Measurements from ENCODE around the gene GKN1. TPM values are rescaled to one million over a fixed set of nuclear protein-coding genes. Genes with fewer than 3 reads are reported as not detected.
"Not testable (repeated sequence)": the region's sequence is repeated elsewhere in the genome, so short reads cannot be mapped to it uniquely, and the experiment has no call there.

Gene GKN1
- total RNA-seq, 1 experiment from 2014 or later, result not detected

- Histone ChIP-seq H3K27me3 (replicated peaks; ENCODE audit: insufficient read depth, low read depth, low read length, poor library complexity) (no peaks in the 10 kb centered on the region), H3K27ac (ENCODE audit: low read depth, low read length, poor library complexity, severe bottlenecking) (no peak overlapping the region), H3K36me3 (ENCODE audit: insufficient read depth, low read length, poor library complexity, severe bottlenecking) (no peaks in the 10 kb centered on the region), H3K4me3 (ENCODE audit: low read depth, low read length, poor library complexity, severe bottlenecking) (no peak overlapping the region), H3K9me3 (ENCODE audit: low read depth, low read length, poor library complexity, severe bottlenecking) (no peaks in the 10 kb centered on the region), H3K4me1 (ENCODE audit: insufficient read depth, low read length, poor library complexity, severe bottlenecking) (no peaks in the 10 kb centered on the region)
- no peak for DNase-seq (ENCODE audit: low spot score)
- TF ChIP-seq EZH2 (IDR thresholded peaks at IDR 0.05; ENCODE audit: borderline replicate concordance, low read depth, low read length, poor library complexity, severe bottlenecking), result no peak
- no peak for TF ChIP-seq CTCF (conservative IDR thresholded peaks at IDR 0.05; ENCODE audit: low read depth, low read length)
- ChIA-PET POLR2A (ENCODE audit: low non-redundant PET) (no interaction called here), CTCF (no interaction called here)
- intact Hi-C loops (cut with micrococcal nuclease; ENCODE audit: unreplicated experiment), result no loop called here
- BruUV-seq (replicated peaks), result no TSS peak
Observed at GRCh38 chr2:68951899-68952298, 22.5 kb upstream of the GKN1 start.

- CTCF ChIA-PET, result interaction anchor here (1.2 kb wide), 1 partner anchor 9 kb away, joined by 3 read pairs; no protein-coding TSS in a partner anchor
- Histone ChIP-seq H3K9me3 (ENCODE audit: low read depth, low read length, poor library complexity, severe bottlenecking) (no peaks in the 10 kb centered on the region), H3K36me3 (ENCODE audit: insufficient read depth, low read length, poor library complexity, severe bottlenecking) (no peaks in the 10 kb centered on the region), H3K27me3 (replicated peaks; ENCODE audit: insufficient read depth, low read depth, low read length, poor library complexity) (no peaks in the 10 kb centered on the region), H3K4me1 (ENCODE audit: insufficient read depth, low read length, poor library complexity, severe bottlenecking) (no peaks in the 10 kb centered on the region), H3K27ac (ENCODE audit: low read depth, low read length, poor library complexity, severe bottlenecking) (no peak within 1 kb of the TSS), H3K4me3 (ENCODE audit: low read depth, low read length, poor library complexity, severe bottlenecking) (no peak within 1 kb of the TSS)
- TF ChIP-seq EZH2 (IDR thresholded peaks at IDR 0.05; ENCODE audit: borderline replicate concordance, low read depth, low read length, poor library complexity, severe bottlenecking), result no peak
- TF ChIP-seq CTCF (conservative IDR thresholded peaks at IDR 0.05; ENCODE audit: low read depth, low read length), result no peak
- DNase-seq (ENCODE audit: low spot score), result no peak
- no TSS peak for BruUV-seq (replicated peaks)
- POLR2A ChIA-PET (ENCODE audit: low non-redundant PET), result interaction anchor here (0.6 kb wide), 1 partner anchor 890 kb away, joined by 3 read pairs; no protein-coding TSS in a partner anchor
- intact Hi-C loops (cut with micrococcal nuclease; ENCODE audit: unreplicated experiment), result no loop called here
Observed at GRCh38 chr2:68952887-68953521, 21.4 kb upstream of the GKN1 start, which contains the start of gene GKN2. Gene GKN2, minus strand, starts transcription at chr2:68952893. Its CDS starts 32 bp downstream, at chr2:68952861.

- POLR2A ChIA-PET (ENCODE audit: low non-redundant PET), result not testable (repeated sequence)
Observed at GRCh38 chr2:68955432-68955831, 19.0 kb upstream of the GKN1 start.

GRCh38 chr2:68959001-68959400 lies 15.4 kb upstream of the GKN1 start:
- H3K27me3 ChIP-seq (replicated peaks; ENCODE audit: insufficient read depth, low read depth, low read length, poor library complexity), result no peaks in the 10 kb centered on the region
- no peaks in the 10 kb centered on the region for H3K9me3 ChIP-seq (ENCODE audit: low read depth, low read length, poor library complexity, severe bottlenecking)
- TF ChIP-seq CTCF (conservative IDR thresholded peaks at IDR 0.05; ENCODE audit: low read depth, low read length) (no peak), EZH2 (IDR thresholded peaks at IDR 0.05; ENCODE audit: borderline replicate concordance, low read depth, low read length, poor library complexity, severe bottlenecking) (no peak)
- no peak for DNase-seq (ENCODE audit: low spot score)
- intact Hi-C loops (cut with micrococcal nuclease; ENCODE audit: unreplicated experiment), result no loop called here
- no peak overlapping the region for H3K27ac ChIP-seq (ENCODE audit: low read depth, low read length, poor library complexity, severe bottlenecking)
- no peak overlapping the region for H3K4me3 ChIP-seq (ENCODE audit: low read depth, low read length, poor library complexity, severe bottlenecking)
- POLR2A ChIA-PET (ENCODE audit: low non-redundant PET), result no interaction called here
- no peaks in the 10 kb centered on the region for H3K4me1 ChIP-seq (ENCODE audit: insufficient read depth, low read length, poor library complexity, severe bottlenecking)
- no peaks in the 10 kb centered on the region for H3K36me3 ChIP-seq (ENCODE audit: insufficient read depth, low read length, poor library complexity, severe bottlenecking)
- CTCF ChIA-PET, result no interaction called here
- BruUV-seq (replicated peaks), result no TSS peak

More at GRCh38 chr2:68955432-68955831, 19.0 kb upstream of the GKN1 start:
- intact Hi-C loops (cut with micrococcal nuclease; ENCODE audit: unreplicated experiment); H3K4me3 ChIP-seq (ENCODE audit: low read depth, low read length, poor library complexity, severe bottlenecking); H3K4me1 ChIP-seq (ENCODE audit: insufficient read depth, low read length, poor library complexity, severe bottlenecking); BruUV-seq (replicated peaks); H3K9me3 ChIP-seq (ENCODE audit: low read depth, low read length, poor library complexity, severe bottlenecking); H3K27ac ChIP-seq (ENCODE audit: low read depth, low read length, poor library complexity, severe bottlenecking); H3K36me3 ChIP-seq (ENCODE audit: insufficient read depth, low read length, poor library complexity, severe bottlenecking); H3K27me3 ChIP-seq (replicated peaks; ENCODE audit: insufficient read depth, low read depth, low read length, poor library complexity); DNase-seq (ENCODE audit: low spot score): not testable (repeated sequence)
- CTCF ChIA-PET, result interaction anchor here (1.5 kb wide), 1 partner anchor 12 kb away, joined by 4 read pairs; no protein-coding TSS in a partner anchor

Data from A673 (cell line).